Forelimb muscle (tissue), 1 donor: ENCODE results near the gene AP4S1. TPM values are rescaled to one million over a fixed set of nuclear protein-coding genes. Genes with fewer than 3 reads are reported as not detected.
"Not testable (repeated sequence)": the region's sequence is repeated elsewhere in the genome, so short reads cannot be mapped to it uniquely, and the experiment has no call there.

Experiments
- DNase-seq: peaks from one replicate; pipeline ENCODE4 v3.0.0-alpha.2; 2013; ENCODE audit warnings: low read depth
- polyA plus RNA-seq: library from polyadenylated mRNA; unstranded; fragments of 120-200 nt; gene quantifications from one replicate; pipeline ENCODE4 v1.2.1, GENCODE V29; 2013; ENCODE audit not compliant: insufficient read length

The AP4S1 gene, protein sequence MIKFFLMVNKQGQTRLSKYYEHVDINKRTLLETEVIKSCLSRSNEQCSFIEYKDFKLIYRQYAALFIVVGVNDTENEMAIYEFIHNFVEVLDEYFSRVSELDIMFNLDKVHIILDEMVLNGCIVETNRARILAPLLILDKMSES
- 13.5 TPM for polyA plus RNA-seq

DNA sequence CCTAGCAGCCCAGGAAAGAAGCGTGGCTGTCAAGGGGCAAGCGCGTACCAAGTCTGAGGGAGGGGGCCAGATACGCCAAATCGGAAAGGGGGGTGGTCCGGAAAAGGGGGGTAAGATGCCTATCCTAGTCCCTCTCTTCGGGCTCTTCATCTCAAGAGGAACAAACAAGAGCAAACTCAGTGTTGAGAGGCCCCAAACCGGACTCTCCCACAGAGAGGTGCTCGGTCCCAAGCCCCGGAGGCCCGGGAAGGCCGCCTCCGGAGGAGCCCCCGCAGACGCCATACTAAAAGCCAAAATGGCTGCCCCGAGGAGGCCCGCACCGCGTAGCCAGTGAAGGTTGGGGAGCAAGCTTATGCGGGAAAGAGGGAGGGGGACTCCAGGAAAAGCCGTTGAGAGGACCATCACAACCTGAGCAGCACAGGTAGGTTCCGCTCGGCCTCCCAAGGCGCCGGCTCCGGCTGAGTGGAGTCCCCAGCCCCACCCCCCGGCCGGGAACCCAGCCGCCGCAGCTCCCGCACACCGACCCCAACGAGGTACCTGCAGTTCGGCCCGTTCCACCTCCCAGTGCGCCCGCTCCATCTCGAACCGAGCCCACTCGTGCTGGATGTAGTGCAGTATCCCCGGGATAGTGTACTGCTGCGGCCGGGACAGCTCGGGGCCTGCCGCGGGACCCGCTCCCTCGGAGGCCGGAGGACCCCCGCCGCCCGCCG lies at the start of gene AP4S1:
Gene AP4S1, plus strand, starts transcription at position 283 of the 710 bp plus-strand sequence. CDS start 40,548 bp downstream, outside the sequence.
- no peak for DNase-seq

DNA sequence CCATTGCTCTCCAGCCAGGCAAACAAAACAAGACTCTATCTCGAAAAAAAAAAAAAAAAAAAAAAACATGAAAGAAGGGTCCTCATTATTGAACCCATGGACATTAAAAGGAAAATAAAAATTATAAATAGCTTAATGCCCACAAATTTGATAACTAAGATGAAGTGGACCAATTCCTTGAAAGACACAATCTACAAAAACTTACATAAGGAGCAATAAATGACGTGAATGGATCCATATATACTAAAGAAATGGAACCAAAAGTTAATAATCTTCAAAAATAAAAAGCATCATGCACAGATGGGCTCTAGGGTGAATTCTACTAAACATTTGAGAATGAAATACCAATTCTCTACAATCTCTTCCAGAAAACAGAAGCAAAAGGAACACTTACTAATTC lies 47.7 kb upstream of the AP4S1 start:
- no peak for DNase-seq

DNA sequence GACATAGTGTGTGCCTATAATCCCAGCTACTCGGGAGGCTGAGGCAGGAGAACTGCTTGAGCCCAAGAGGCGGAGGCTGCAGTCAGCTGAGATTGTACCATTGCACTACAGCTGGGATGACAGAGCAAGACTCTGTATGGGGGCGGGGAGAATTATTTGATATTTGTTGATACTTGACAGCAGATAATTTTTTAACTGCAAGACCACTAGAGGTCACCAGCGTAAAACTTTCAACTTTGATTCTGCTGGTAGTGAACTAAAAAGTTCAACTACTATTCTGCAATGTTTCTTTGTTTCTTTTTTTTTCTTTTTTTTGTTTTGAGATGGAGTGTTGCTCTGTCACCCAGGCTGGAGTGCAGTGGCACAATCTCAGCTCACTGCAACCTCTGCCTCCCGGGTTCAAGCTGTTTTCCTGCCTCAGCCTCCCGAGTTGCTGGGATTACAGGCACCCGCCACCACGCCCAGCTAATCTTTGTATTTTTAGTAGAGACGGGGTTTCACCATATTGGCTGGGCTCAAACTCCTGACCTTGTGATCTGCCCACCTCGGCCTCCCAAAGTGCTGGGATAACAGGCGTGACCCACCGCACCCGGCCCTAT lies 45.2 kb upstream of the AP4S1 start:
- DNase-seq: peak; percentile 62

DNA sequence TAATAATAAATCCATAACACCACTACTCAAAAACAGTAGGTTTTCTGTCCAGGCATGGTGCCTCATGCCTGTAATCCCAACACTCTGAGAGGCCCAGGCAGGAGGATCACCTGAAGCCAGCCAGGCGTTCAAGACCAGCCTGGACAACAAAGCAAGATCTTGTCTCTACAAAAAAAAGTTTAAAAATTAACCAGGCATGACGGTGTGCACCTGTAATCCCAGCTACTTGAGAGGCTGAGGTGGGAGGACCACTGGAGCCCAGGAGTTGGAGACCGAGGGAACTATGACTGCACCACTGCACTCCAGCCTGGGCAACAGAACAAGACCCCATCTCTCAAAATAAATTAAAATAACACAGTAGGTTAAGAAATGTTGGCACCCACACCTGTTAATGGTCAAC lies 44.5 kb upstream of the AP4S1 start:
- DNase-seq: no peak

DNA sequence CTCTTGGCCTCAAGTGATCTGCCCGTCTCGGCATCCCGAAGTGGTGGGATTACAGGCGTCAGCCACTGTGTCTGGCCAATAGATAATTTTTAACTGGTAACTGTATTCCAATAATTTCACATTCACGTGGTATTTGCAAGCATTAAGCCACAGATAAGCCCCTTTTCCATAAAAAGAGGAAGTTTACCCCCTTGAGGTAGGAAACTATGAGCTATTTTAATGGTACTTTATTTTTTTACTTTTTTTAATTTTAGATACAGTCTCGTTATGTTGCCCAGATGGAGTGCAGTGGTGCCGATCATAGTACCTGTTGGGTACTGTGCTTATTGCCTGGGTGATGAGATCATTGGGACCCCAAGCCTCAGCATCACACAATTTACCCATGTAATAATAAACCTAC lies 42.9 kb upstream of the AP4S1 start:
- no peak for DNase-seq

DNA sequence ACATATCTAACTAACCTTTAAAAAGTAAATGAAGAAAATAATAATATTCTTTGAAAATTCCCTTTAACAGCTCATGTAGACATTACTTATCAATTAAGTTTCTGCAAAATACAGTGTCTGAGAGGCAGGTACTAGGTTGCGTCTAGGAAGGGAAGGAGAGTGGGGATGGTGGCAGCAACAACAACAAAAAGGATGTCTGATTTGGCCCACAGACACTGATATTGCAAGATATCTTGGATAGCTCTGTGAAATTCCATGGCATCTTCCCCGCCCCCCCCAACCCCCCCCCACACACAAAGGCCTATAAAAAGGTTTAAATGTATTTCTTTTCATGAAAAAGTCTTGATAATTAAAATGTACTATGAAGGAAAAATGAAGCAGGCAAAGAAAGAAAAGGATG lies 41.6 kb upstream of the AP4S1 start:
- no peak for DNase-seq

DNA sequence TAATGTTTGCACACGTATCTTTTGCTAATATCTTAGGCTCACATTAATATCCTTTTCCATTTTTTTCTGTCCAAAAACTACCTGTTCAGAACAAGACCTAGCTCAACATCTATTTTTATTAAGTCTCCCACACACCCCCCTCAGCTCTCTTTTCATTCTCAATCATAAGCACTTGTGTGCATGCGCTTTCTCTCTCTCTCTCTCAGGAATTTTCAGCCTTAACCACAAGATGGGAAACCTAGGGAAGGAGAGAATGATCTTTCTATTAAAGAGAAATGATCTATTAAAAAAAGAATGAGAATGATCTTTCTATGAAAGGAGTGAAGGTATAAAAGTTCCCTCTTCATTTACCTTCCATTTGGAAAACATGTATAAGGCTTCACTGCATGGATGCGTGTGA lies 39.7 kb upstream of the AP4S1 start:
- DNase-seq: no peak

DNA sequence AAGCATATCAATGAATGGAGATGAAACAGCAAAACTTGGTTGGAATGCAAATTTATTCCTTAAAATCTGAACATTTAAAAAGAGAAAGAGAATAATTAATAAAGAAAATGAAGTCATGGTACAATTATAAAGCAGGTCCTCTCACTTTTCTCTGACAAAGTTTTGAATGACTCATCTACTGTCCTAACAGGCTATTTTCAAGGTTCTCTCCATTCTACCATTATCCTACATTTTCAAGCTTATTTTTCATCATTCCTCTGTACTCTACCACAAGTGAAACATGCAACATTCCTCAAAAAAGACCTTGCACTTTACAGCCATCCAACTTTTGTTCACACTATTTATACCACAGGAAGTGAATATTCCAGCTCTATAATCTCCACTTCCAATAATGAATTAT lies 36.9 kb upstream of the AP4S1 start:
- DNase-seq: no peak

DNA sequence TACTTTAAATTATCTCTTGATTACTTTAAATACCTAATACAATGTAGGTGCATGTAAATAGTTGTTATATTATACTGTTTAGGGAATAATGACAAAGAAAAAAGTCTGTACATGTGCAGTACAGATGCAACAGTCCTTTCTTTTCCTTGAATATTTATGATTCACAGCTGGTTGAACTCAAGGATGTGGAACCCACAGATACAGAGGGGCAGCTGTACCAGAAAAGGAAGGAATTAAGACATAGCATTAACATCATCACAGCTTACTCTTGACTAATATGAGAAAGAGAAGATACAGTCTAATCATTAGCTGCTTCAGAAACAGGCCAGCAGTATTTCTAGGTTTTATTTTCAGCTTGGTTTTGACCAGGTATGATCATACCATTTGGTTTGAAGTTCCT lies 34.7 kb upstream of the AP4S1 start:
- no peak for DNase-seq

DNA sequence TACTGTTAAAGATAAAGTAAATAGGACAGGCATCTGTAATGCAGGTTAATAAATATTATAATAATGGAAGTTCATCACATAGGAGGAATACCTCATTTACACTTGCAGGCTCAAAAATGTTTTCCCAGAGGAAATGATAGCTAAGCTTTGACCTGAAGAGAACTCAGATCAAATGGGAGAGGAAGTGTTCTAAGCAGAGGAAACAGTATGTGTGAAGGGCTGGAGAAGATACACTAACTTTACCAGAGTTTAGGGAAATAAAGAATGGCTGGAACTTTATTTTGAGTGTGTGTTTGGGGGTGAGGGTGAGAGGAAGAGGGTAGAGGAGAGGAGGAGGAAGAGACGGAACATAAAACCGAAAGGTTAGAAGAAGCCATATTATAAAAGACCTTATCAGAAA lies 34.0 kb upstream of the AP4S1 start:
- DNase-seq: no peak

DNA sequence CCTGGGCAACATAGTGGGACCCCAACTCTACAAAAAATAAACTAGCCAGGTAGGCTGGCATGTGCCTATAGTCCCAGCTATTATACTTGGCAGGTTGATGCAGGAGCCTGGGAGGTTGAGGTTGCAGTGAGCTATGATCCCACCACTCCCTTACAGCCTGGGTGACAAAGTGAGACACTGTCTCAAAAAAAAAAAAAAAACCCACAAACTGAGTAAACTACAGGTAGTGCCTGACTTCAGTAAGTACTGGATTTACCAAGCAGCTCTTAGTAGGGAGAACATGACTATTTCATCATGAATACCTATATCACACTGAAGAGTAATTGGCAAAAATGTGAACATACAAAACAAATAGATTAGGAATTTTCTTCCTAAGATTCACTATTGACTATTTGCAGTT lies 32.4 kb upstream of the AP4S1 start:
- DNase-seq: no peak

DNA sequence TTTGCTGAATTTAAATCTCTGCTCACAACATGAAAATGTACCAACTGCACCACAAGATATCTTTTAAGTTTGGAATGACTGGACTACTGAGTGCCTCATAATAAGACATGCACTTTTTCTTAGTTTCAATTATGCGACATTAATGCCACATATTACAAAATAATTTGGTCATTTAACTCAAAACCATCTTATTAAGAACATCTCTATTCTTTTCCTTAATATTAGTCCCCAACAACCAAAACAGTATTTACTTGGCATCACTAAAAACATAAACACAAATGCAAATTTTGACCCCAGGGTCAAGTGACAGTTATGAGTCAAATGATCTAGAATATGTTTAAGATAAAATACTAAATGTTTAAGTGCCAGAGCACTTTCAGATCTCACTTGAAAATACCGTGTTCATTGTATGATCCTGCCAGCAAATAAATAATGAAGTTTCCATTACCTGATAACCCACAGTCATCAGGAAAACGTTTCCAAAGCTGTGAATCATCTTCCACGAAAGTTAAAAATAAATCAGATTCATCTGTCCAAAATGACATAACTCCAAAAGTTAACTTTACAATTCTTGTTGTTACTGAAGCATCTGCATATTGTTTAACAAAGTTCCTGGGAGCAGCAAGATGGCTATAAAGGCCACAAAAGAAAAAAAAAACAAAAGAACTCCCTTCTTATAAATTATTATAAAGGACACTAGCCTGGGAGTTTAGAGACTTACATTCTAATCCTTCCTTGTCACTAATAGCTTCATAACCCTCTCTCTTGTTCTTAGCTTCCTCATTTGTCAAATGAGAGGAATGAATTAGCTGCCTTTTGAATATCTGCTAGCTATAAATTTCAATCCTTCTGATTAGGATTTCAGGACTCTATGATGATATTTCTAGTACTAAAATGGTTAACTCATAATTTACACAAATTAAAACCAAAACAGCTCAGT lies 30.5 kb upstream of the AP4S1 start:
- DNase-seq: peak; percentile 54

DNA sequence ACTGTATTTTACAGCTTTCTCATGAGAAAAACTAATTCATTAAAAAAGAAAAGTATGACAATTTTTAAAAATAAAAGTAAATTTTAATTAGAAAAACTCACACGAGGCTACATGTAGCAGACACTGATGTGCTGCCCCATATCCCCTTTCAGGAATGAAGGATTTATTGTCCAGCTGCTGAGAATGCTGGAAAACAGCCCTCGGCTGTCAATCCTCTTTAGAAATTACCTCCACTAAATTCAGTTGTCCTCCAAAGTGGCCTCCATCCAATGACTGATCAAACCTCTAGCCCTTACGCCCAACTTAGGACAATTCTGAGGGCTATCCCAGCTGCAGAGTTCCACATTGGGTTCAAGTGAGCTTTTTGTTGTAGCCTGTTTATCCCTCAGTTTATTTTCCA lies 29.8 kb upstream of the AP4S1 start:
- no peak for DNase-seq

DNA sequence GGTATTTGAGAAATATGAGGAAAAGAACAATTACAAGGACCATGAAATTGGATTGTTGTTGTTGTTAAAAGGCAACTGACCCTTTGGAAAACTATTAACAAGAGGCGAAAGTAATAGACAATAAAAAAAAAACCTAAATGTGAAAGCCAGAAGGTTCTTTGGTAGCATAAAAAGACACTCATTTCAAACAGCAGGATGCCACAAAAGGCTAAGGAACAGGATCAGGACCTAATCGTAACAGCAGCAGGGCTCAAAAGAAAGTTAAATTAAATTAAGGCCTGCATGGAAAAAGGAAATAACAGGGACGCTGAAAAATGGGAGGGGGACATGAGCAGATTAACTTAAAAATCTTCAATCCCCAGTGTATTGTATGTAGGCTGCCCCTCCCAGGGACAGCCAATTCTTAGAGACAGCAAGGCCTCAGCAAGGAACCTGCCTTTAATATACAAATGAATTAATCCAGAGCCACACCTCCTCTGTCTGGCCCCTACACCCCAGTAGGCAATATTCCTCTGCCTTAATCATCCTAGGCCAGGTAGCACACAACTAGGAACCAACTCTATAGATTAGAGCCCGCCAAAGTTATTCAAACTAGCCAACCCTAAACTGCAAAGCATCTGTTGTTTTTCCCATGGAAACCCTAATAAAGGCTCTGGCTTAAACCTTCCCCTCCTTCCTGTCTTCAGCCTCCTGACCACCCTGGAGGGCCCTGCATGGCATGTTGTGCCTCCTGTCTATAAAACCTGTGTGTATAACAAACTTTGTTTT lies 28.4 kb upstream of the AP4S1 start:
- no peak for DNase-seq

DNA sequence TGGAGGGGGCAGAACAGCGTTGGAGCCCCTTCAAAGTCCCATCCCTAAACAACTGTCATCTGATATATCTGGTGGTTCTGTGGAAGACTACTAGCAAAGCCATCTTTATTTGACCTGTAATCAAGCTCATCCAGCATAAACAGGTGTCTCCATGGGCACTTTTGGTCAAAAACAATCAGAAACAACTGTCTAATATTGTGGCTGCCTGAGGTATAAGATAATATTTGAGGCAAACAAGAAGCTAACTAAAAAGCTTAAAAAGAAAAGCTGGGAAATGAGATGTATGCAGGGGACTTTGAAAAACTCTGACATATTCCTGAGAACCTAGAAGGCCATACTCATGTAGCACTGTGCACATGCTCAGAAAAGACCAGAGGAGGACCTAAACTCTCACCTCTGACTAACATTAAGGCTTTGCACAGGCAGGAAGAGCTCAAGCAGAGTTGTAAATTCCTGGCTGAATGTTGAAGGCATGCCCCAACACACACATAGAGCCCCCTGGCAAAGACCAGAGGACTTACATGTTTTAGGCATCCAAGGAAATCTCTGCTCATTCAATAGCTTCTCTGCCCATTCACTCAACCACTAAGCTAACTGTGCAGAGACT lies 27.2 kb upstream of the AP4S1 start:
- DNase-seq: no peak

DNA sequence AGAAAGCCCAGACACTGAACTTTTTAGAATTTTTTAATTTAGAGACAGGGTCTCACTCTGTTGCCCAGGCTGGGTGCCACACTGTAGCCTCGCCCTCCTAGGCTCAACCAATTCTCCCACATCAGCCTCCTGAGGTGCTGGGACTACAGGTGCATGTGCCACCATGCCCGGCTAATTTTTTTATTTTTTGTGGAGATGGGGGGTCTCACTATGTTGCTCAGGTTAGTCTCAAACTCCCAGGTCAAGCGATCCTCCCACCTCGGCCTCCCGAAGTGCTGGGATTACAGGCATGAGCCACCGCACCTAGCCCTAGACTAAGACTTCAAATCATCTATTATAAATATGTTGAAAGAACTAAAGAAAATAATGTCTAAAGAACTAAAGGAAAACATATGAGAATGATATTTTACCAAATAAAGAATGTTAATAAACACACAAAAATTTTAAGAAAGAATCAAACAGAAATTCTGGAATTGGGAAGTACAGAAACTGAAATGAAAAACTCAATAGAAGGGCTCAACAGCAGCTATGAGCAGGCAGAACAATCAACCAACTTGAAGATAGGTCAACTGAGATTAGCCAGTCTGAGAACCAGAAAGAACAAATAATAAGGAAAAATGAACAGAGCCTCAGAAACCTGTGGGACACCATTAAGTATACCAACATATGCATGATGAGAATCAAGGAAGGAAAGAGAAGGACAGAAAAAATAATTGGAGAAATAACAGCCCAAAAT lies 26.2 kb upstream of the AP4S1 start:
- DNase-seq: no peak

DNA sequence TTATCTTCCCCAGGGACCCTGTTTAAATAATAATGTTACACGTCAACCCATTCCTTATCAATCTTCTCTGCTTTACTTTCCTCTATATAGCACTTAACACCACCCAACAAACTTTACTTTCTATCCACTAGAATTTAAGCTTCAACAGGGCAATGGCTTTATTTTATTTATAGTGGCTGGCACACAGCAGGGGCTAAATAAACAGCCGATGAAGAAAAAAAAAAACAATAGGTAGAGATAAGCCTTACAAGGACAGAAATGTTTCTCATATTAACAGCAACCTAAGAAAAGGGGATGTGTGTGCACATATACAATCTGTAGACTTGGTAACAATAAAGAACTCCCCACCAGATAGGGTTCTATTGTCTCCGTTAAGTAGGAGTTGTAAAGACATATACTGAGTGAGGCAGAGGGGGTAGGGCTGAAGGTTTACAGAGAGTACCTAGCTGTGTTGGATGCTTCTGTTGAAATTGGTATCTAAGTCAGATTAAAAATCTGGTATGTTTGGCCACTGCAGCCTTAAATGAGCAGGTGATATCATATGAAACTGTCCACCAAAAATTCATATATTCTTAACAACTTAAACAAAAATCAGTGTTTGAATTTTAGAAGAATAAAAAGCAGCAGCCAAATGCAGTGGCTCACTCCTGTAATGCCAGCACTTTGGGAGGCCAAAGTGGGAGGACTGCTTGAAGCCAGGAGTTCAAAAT lies 24.7 kb upstream of the AP4S1 start:
- no peak for DNase-seq

DNA sequence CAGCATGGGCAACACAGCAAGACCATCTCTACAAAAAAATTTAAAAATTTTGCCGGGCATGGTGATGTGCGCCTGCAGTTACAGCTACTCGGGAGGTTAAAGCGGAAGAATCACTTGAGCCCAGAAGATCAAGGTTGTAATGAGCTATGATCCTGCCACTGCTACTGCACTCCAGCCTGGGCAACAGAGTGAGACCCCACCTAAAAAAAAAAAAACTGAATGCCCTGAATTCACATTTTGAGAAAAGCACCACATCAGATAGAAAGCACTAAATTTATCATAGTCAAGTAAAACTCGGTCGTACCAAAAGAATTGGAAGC lies 24.1 kb upstream of the AP4S1 start:
- no peak for DNase-seq

DNA sequence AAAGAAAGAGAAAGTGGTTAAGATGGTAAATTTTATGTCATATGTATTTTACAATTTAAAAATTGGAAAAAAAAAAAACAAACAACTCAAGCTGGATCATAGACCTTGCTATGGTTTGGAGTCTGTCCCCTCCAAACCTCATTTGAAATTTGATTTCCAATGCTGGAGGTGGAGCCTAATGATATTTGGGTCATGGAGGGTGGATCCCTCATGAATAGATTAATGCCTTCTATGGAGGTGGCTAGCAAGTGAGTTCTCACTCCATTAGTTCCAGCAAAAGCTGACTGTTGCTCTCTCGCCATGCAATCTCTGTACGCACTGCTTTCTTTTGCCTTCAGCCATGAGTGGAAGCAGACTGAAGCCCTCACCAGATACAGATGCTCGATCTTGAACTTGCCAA lies 22.2 kb upstream of the AP4S1 start:
- DNase-seq: no peak

DNA sequence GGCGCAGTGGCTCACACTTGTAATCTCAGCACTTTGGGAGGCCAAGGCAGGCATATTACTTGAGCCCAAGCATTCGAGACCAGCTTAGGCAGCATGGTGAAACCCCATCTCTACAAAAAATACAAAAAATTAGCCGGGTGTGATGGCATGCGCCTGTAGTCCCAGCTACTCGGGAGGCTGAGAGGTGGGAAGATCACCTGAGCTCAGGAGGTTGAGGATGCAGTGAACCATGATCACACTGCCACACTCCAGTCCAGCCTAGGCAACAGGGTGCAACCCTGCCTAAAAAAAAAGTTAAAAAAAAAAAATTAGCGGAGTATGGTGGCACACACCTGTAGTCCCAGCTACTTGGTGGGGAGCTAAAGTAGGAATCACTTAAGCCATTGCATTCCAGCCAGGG lies 21.4 kb upstream of the AP4S1 start:
- DNase-seq: not testable (repeated sequence)
